ENCODE results near the gene GC.

DNA sequence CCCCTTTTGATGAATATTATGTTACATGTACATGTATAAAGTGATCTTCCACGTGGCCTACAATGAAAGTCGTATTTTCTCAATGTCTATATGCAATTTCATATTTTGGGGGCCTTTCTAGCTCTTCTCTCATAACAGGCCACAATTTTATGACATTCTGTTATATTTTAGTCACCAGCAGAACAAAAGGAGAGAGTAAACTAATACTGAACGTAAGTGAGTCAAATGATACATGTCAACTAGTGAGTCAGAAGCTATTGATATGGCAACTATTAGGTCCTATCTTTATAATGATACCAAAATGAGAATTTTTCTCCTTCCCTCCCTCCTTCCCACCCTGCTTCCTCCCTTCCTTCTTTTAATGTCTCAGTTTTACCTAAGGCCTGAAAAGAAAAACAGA lies 14.4 kb downstream of the GC start:
- TF ChIP-seq IRF3 (IDR thresholded peaks at IDR 0.05) (no peak), CBX3 (IDR thresholded peaks at IDR 0.05; ENCODE audit: borderline replicate concordance, low read depth) (no peak), SP1 (IDR thresholded peaks at IDR 0.05; ENCODE audit: low read depth, low read length) (no peak), LARP7 (IDR thresholded peaks at IDR 0.05) (no peak), ELK1 (IDR thresholded peaks at IDR 0.05; ENCODE audit: low read depth, low read length) (no peak), NR2C2 (IDR thresholded peaks at IDR 0.05; ENCODE audit: borderline replicate concordance, control insufficient read depth, insufficient read length, low read depth) (no peak), NRF1 (conservative IDR thresholded peaks at IDR 0.05; ENCODE audit: low read depth, low read length) (no peak), JUND (IDR thresholded peaks at IDR 0.05; ENCODE audit: low read depth, low read length) (no peak)

All from GM12878 (cell line).